IMR-90 (cell line): ENCODE data around the gene EME2. TPM values are rescaled to one million over a fixed set of nuclear protein-coding genes. Genes with fewer than 3 reads are reported as not detected.

Source experiments
- ATAC-seq: fragments of 200-7000 bp; cut with Tn5 transposase; 2 replicates; pipeline ENCODE4 v1.9.1; 2020; ENCODE audit warnings: low read depth, mild to moderate bottlenecking, moderate library complexity
- BruUV-seq: library from RNA; stranded (reverse); fragments of 400-500 nt; replicated peaks from 2 replicates; lab custom pipeline; 2021; lab: Mats Ljungman, UMichigan
- CTCF ChIA-PET: fragments of 300-600 bp; formaldehyde crosslinking; extraction: SDS; loops from one replicate; lab custom pipeline; 2021; ENCODE audit warnings: antibody characterized with exemption; lab: Yijun Ruan, JAX
- POLR2A ChIA-PET: fragments of 300-600 bp; sonication (Branson Sonifier 250); formaldehyde crosslinking; loops from one replicate; lab custom pipeline; 2022; ENCODE audit warnings: antibody characterized with exemption; ENCODE audit not compliant: unreplicated experiment; lab: Charles Lee
- DNase-seq: peaks from one replicate; pipeline ENCODE4 v3.0.0; 2013
- H2AFZ ChIP-seq: replicated peaks from 2 replicates; pipeline ENCODE3; 2013; ENCODE audit warnings: low read length, mild to moderate bottlenecking; ENCODE audit not compliant: poor library complexity
- H2AK5ac ChIP-seq: 2 replicates; pipeline ENCODE4 v1.6.1; 2013; ENCODE audit warnings: low read depth, low read length, inconsistent platforms
- H2AK9ac ChIP-seq: replicated peaks from 2 replicates; pipeline ENCODE3; 2013; ENCODE audit warnings: mild to moderate bottlenecking, low read depth, low read length, moderate library complexity; ENCODE audit not compliant: poor library complexity
- H2BK120ac ChIP-seq: 2 replicates; pipeline ENCODE4 v1.6.1; 2013; ENCODE audit warnings: low read depth, low read length, inconsistent platforms
- H2BK15ac ChIP-seq: 3 replicates; pipeline ENCODE4 v1.6.1; 2013; ENCODE audit warnings: low read depth, low read length, inconsistent platforms
- H2BK20ac ChIP-seq: 2 replicates; pipeline ENCODE4 v1.6.1; 2013; ENCODE audit warnings: low read depth, mild to moderate bottlenecking, inconsistent platforms, low read length, moderate library complexity
- H2BK5ac ChIP-seq: 2 replicates; pipeline ENCODE4 v1.6.1; 2013; ENCODE audit warnings: mild to moderate bottlenecking, low read depth, low read length, inconsistent platforms; ENCODE audit not compliant: poor library complexity, severe bottlenecking
- H3K14ac ChIP-seq: replicated peaks from 2 replicates; pipeline ENCODE4 v1.6.1; 2013; ENCODE audit warnings: low read depth, low read length, inconsistent platforms
- H3K18ac ChIP-seq: 2 replicates; pipeline ENCODE4 v1.6.1; 2013; ENCODE audit warnings: low read depth, low read length, control low read depth
- H3K23ac ChIP-seq: 2 replicates; pipeline ENCODE4 v1.6.1; 2013; ENCODE audit warnings: low read depth, low read length, inconsistent platforms
- H3K27ac ChIP-seq: 2 replicates; pipeline ENCODE4 v1.5.1; 2013; ENCODE audit warnings: mild to moderate bottlenecking, control low read depth, low read length; ENCODE audit not compliant: insufficient read depth
- H3K27me3 ChIP-seq: 2 replicates; pipeline ENCODE4 v1.6.1; 2013; ENCODE audit warnings: low read length; ENCODE audit not compliant: control insufficient read depth, insufficient read depth
- H3K36me3 ChIP-seq: 2 replicates; pipeline ENCODE4 v1.6.1; 2013; ENCODE audit warnings: low read length, mixed read lengths; ENCODE audit not compliant: control insufficient read depth, insufficient read depth
- H3K4ac ChIP-seq: 2 replicates; pipeline ENCODE4 v1.6.1; 2013; ENCODE audit warnings: low read depth, low read length, inconsistent platforms
- H3K4me1 ChIP-seq: 2 replicates; pipeline ENCODE4 v1.6.1; 2013; ENCODE audit warnings: low read length, mixed read lengths; ENCODE audit not compliant: control insufficient read depth, insufficient read depth
- H3K4me2 ChIP-seq: 2 replicates; pipeline ENCODE4 v1.6.1; 2013; ENCODE audit warnings: low read depth, mild to moderate bottlenecking, control low read depth, low read length, moderate library complexity
- H3K4me3 ChIP-seq: 2 replicates; pipeline ENCODE4 v1.5.1; 2013; ENCODE audit warnings: low read depth, mild to moderate bottlenecking, control low read depth, low read length, moderate library complexity; ENCODE audit not compliant: insufficient read depth
- H3K56ac ChIP-seq: 2 replicates; pipeline ENCODE4 v1.6.1; 2013; ENCODE audit warnings: low read length, inconsistent platforms; ENCODE audit not compliant: insufficient read depth; ENCODE audit errors: extremely low read depth
- H3K79me1 ChIP-seq, 2 experiments: 2 replicates each; pipeline ENCODE4 v1.6.1; 2013; ENCODE audit warnings: low read length in 2 of 2, inconsistent platforms in 1 of 2, low read depth in 1 of 2
- H3K9ac ChIP-seq: 2 replicates; pipeline ENCODE4 v1.6.1; 2013; ENCODE audit warnings: low read depth, low read length, control low read depth
- H3K9me1 ChIP-seq: 2 replicates; pipeline ENCODE4 v1.6.1; 2013; ENCODE audit warnings: low read length, inconsistent platforms; ENCODE audit not compliant: insufficient read depth
- H3K9me3 ChIP-seq: 2 replicates; pipeline ENCODE4 v1.6.1; 2013; ENCODE audit warnings: low read length; ENCODE audit not compliant: control insufficient read depth, insufficient read depth
- H4K20me1 ChIP-seq: 2 replicates; pipeline ENCODE4 v1.6.1; 2013; ENCODE audit warnings: low read length, inconsistent platforms; ENCODE audit not compliant: insufficient read depth
- H4K5ac ChIP-seq: 2 replicates; pipeline ENCODE4 v1.6.1; 2013; ENCODE audit warnings: mild to moderate bottlenecking, low read depth, low read length, control low read depth
- H4K8ac ChIP-seq, 2 experiments: 2 replicates each; pipeline ENCODE4 v1.6.1; 2013; ENCODE audit warnings: low read depth in 2 of 2, low read length in 2 of 2, control low read depth in 1 of 2, inconsistent platforms in 1 of 2
- H4K91ac ChIP-seq: 2 replicates; pipeline ENCODE4 v1.6.1; 2013; ENCODE audit warnings: low read depth, low read length, inconsistent platforms; ENCODE audit not compliant: insufficient read depth
- BHLHE40 ChIP-seq: fragments of 150-350 bp; IDR thresholded peaks from 2 replicates; pipeline ENCODE4 v1.6.1; 2016; ENCODE audit warnings: mild to moderate bottlenecking, low read depth, low read length
- CHD1 ChIP-seq: IDR thresholded peaks from 2 replicates; pipeline ENCODE4 v1.6.1; 2012; ENCODE audit warnings: low read depth, low read length, improper control_type of control experiment
- FOS ChIP-seq: fragments of 150-350 bp; IDR thresholded peaks from 2 replicates; pipeline ENCODE4 v1.6.1; 2016; ENCODE audit warnings: low read depth, low read length
- MAFK ChIP-seq: IDR thresholded peaks from 2 replicates; pipeline ENCODE4 v1.6.1; 2012; ENCODE audit warnings: low read depth, low read length, improper control_type of control experiment
- MAZ ChIP-seq: IDR thresholded peaks from 2 replicates; pipeline ENCODE4 v1.6.1; 2012; ENCODE audit warnings: low read depth, mild to moderate bottlenecking, low read length, improper control_type of control experiment, moderate library complexity, borderline replicate concordance
- MXI1 ChIP-seq: IDR thresholded peaks from 2 replicates; pipeline ENCODE4 v1.6.1; 2012; ENCODE audit warnings: low read depth, mild to moderate bottlenecking, low read length, moderate library complexity, borderline replicate concordance
- NFE2L2 ChIP-seq: fragments of 150-350 bp; IDR thresholded peaks from 2 replicates; pipeline ENCODE4 v1.6.1; 2016; ENCODE audit warnings: low read depth, mild to moderate bottlenecking, low read length
- POLR2A ChIP-seq: IDR thresholded peaks from 2 replicates; pipeline ENCODE4 v1.6.1; 2012; ENCODE audit warnings: mild to moderate bottlenecking, low read depth, low read length
- RAD21 ChIP-seq: IDR thresholded peaks from 2 replicates; pipeline ENCODE4 v1.6.1; 2012; ENCODE audit warnings: low read length, improper control_type of control experiment
- RCOR1 ChIP-seq: IDR thresholded peaks from 2 replicates; pipeline ENCODE4 v1.6.1; 2012; ENCODE audit warnings: mild to moderate bottlenecking, low read length, improper control_type of control experiment; ENCODE audit not compliant: insufficient replicate concordance
- RFX5 ChIP-seq: IDR thresholded peaks from 2 replicates; pipeline ENCODE4 v1.8.0; 2012; ENCODE audit warnings: low read depth, mild to moderate bottlenecking, low read length, moderate library complexity
- SMC3 ChIP-seq: fragments of 150-350 bp; IDR thresholded peaks from 2 replicates; pipeline ENCODE4 v1.6.1; 2016; ENCODE audit warnings: low read depth, mild to moderate bottlenecking, antibody characterized with exemption, low read length, moderate library complexity
- WGBS, 2 experiments: methylation state at CpG; one replicate each; pipeline versions ENCODE4 v1.1.5 to v1.1.7; 2013; ENCODE audit warnings: missing lambda C conversion rate in 2 of 2; ENCODE audit not compliant: insufficient read length in 1 of 2; ENCODE audit errors: extremely low coverage in 2 of 2; 5-methylcytosine and 5-hydroxymethylcytosine counted together
- dilution Hi-C: fragments of 300-500 bp; cut with HindIII; formaldehyde crosslinking; loops from one replicate; pipeline ENCODE4 v1.14.3; 2018; ENCODE audit warnings: low sequenced_read_pairs; ENCODE audit not compliant: unreplicated experiment
- in situ Hi-C: fragments of 300-500 bp; cut with MboI; formaldehyde crosslinking; loops from 3 replicates; pipeline ENCODE4 v1.14.3; 2019; ENCODE audit warnings: low sequenced_read_pairs, inconsistent platforms, mixed read lengths
- intact Hi-C: fragments of 100-400 bp; cut with micrococcal nuclease; formaldehyde crosslinking; loops from 2 replicates; pipeline ENCODE4 v1.10.0; 2022
- polyA plus RNA-seq, 3 experiments: library from polyadenylated mRNA; depleted of rRNA; stranded (reverse); fragments of >200 nt; gene quantifications; 2 replicates each; pipeline ENCODE4 v1.2.3, GENCODE V29; 2012; ENCODE audit warnings: low replicate concordance in 1 of 3
- total RNA-seq: library from RNA; depleted of rRNA; stranded (reverse); fragments of >200 nt; gene quantifications from 2 replicates; pipeline ENCODE4 v1.2.3, GENCODE V29; 2012

Gene EME2
- total and polyA plus RNA-seq, 2 of the 4 experiments (the other 2 are of a cell fraction), result 1.3 to 9.6 TPM

DNA sequence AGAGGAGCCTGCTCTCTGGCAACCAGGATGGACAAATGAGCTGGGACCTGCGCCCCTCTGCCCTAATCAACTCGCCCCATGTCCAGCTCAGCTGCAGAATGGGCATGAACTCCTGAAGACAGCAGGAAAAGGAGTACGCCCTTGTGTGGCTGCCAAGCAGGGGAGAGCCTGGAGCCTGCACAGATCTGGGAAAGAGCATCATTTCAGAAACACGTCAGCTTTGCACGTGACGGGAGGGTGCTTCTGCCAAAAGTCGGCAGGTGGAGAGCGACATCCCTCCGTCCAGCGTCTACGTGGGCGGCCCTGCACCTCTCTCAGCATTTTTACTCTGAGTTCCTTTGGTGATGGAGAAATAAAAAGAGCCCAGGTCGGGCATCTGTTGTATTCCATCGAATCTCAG lies 19.8 kb upstream of the EME2 start:
- H3K4me2 ChIP-seq, result no peak overlapping the region
- no peak overlapping the region for H3K9ac ChIP-seq
- no peak overlapping the region for H2BK120ac ChIP-seq
- no peak overlapping the region for H2BK15ac ChIP-seq
- TF ChIP-seq MAZ, result no peak
- TF ChIP-seq CHD1, result no peak
- TF ChIP-seq RAD21, result no peak
- no peak for TF ChIP-seq RFX5
- no peak for TF ChIP-seq BHLHE40
- TF ChIP-seq POLR2A, result no peak
- no peak for TF ChIP-seq SMC3
- TF ChIP-seq FOS, result no peak
- no peak for TF ChIP-seq NFE2L2
- TF ChIP-seq RCOR1, result no peak
- no peak for TF ChIP-seq MXI1
- no peak for TF ChIP-seq MAFK
- no peak overlapping the region for H4K5ac ChIP-seq
- H3K4me3 ChIP-seq, result no peak overlapping the region
- no peak overlapping the region for H2AFZ ChIP-seq
- in situ Hi-C loops, result no loop called here
- no peak overlapping the region for H3K4ac ChIP-seq
- H3K27me3 ChIP-seq, result no peaks in the 10 kb centered on the region
- no peak overlapping the region for H2BK20ac ChIP-seq
- peaks cover 12 to 30% of the 10 kb centered on the region in 2 experiments; a peak in 2 of 4 replicates for H3K79me1 ChIP-seq
- dilution Hi-C loops, result no loop called here
- peaks cover 4% of the 10 kb centered on the region; the same call in 1 of the 2 replicates for H4K20me1 ChIP-seq
- ChIA-PET POLR2A (no interaction called here), CTCF (no interaction called here)
- H3K9me3 ChIP-seq, result no peaks in the 10 kb centered on the region
- intact Hi-C loops, result no loop called here
- H2BK5ac ChIP-seq, result no peak overlapping the region
- ATAC-seq, result no peak
- BruUV-seq, result no TSS peak
- DNase-seq, result no peak
- H4K91ac ChIP-seq, result no peak overlapping the region
- no peak overlapping the region for H2AK5ac ChIP-seq
- peak overlapping the region; percentile 55 for H2AK9ac ChIP-seq
- no peak overlapping the region for H3K56ac ChIP-seq
- H3K18ac ChIP-seq, result no peak overlapping the region
- H3K36me3 ChIP-seq, result peaks cover 59% of the 10 kb centered on the region
- H3K9me1 ChIP-seq, result peaks cover 6% of the 10 kb centered on the region; the same call in 1 of the 2 replicates
- no peak overlapping the region for H4K8ac ChIP-seq
- WGBS, 2 experiments, result 100% methylated on average over 3 of the region's 14 CpGs; no CpG with 5 or more reads in 1 of the 2 experiments
- no peak overlapping the region for H3K23ac ChIP-seq
- H3K4me1 ChIP-seq, result no peaks in the 10 kb centered on the region
- no peak overlapping the region for H3K14ac ChIP-seq
- no peak overlapping the region for H3K27ac ChIP-seq
